ENCODE results near the gene SCNN1A.

DNA sequence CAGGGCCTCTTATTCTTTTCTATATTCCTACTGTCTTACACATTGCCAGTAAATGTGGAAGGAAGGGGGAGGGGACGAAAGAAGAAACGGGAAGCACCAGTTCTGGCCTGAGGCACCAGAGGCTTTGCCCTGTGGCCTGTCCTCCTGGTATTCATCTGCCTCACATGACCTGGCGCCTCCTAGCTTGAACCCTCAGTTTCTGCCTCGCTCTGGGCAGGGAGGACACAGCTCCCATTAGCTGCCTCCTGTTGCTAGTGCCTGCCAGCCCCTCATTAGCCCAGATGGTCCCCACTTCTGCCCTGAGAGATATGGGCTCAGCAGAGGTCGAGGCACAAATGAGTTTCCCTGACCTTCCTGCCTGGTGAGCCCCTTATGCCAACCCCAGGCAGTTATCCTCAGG lies 67.8 kb downstream of the SCNN1A start:
- TF ChIP-seq, protein P1, sequence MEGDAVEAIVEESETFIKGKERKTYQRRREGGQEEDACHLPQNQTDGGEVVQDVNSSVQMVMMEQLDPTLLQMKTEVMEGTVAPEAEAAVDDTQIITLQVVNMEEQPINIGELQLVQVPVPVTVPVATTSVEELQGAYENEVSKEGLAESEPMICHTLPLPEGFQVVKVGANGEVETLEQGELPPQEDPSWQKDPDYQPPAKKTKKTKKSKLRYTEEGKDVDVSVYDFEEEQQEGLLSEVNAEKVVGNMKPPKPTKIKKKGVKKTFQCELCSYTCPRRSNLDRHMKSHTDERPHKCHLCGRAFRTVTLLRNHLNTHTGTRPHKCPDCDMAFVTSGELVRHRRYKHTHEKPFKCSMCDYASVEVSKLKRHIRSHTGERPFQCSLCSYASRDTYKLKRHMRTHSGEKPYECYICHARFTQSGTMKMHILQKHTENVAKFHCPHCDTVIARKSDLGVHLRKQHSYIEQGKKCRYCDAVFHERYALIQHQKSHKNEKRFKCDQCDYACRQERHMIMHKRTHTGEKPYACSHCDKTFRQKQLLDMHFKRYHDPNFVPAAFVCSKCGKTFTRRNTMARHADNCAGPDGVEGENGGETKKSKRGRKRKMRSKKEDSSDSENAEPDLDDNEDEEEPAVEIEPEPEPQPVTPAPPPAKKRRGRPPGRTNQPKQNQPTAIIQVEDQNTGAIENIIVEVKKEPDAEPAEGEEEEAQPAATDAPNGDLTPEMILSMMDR (IDR thresholded peaks at IDR 0.05) = no peak
- no peak for TF ChIP-seq POLR2A (IDR thresholded peaks at IDR 0.05)

Measured in adrenal gland (tissue), 5 donors.